NOMO-1 treated with dmso at 0.1 percent for 144 hours (cell line): Measurements from ENCODE around the gene GPR161.

ENCODE experiments used
- DNase-seq: peaks from one replicate; lab custom pipeline; 2025; ENCODE audit not compliant: unreplicated experiment; lab: John Stamatoyannopoulos, UW

The GPR161 gene

GRCh38 chr1:168050307-168050706 is 86.4 kb downstream of the GPR161 start:
- DNase-seq, result no peak

- DNase-seq, result no peak
These were observed 91.4 kb downstream of the GPR161 start for GRCh38 chr1:168045311-168045710.

- no peak for DNase-seq
These were observed 94.4 kb downstream of the GPR161 start for GRCh38 chr1:168042362-168042761.

- DNase-seq, result no peak
These were observed 101.4 kb downstream of the GPR161 start for GRCh38 chr1:168035345-168035744.

- DNase-seq, result no peak
These were observed 104.7 kb downstream of the GPR161 start for GRCh38 chr1:168032029-168032428.

- no peak for DNase-seq
These were observed 105.1 kb downstream of the GPR161 start for GRCh38 chr1:168031627-168032026.

GRCh38 chr1:168031198-168031597 is 105.5 kb downstream of the GPR161 start:
- DNase-seq, result no peak
